Melanocyte of skin (primary cell): ENCODE results near the gene SYNPO2L. TPM values are rescaled to one million over a fixed set of nuclear protein-coding genes. Genes with fewer than 3 reads are reported as not detected.

Source experiments
- total RNA-seq, 2 donors: library from RNA; depleted of rRNA; stranded (reverse); fragments of >200 nt; gene quantifications; 2 replicates each; pipeline ENCODE4 v1.2.3, GENCODE V29; 2012

Gene SYNPO2L
- total RNA-seq, result not detected

GRCh38 chr10:73655990-73656298, at the start of gene SYNPO2L:
Gene SYNPO2L (minus strand): TSS chr10:73656029. CDS start chr10:73655922, 107 bp downstream.

GRCh38 chr10:73697675-73698159, 41.9 kb upstream of the SYNPO2L start, which contains the start of gene AGAP5:
Gene AGAP5 (minus strand): TSS chr10:73698109. CDS start chr10:73697755, 354 bp downstream.

GRCh38 chr10:73641328-73642060, 14.3 kb downstream of the SYNPO2L start, which contains the start of gene MYOZ1:
Gene MYOZ1 (minus strand): TSS chr10:73641474. CDS start chr10:73640017, 1,457 bp downstream.

Other genes starting within 250 kb of the SYNPO2L start
- 10 to 100 TPM; 70.9 to 84.9 TPM for gene ANXA7, start 242.0 kb downstream of the SYNPO2L start, total RNA-seq
- under 1 TPM; 0.67 to 0.69 TPM for gene MSS51, start 222.5 kb downstream of the SYNPO2L start, total RNA-seq
- 10 to 100 TPM; 12.0 to 15.0 TPM for gene PPP3CB, start 160.0 kb downstream of the SYNPO2L start, total RNA-seq
- 100 to 1,000 TPM in 1 of 2 donors, 10 to 100 TPM in 1; 95.6 to 111 TPM for gene USP54, start 64.7 kb downstream of the SYNPO2L start, total RNA-seq
- gene MYOZ1, start 14.6 kb downstream of the SYNPO2L start, total RNA-seq, result not detected
- 1 to 10 TPM; 1.0 to 2.0 TPM for gene AGAP5, start 42.1 kb upstream of the SYNPO2L start, total RNA-seq
- 10 to 100 TPM; 46.6 to 49.6 TPM for gene SEC24C, start 88.3 kb upstream of the SYNPO2L start, total RNA-seq
- gene CHCHD1, start 126.0 kb upstream of the SYNPO2L start, total RNA-seq, result 10 to 100 TPM; 16.2 to 24.3 TPM
- gene ZSWIM8, start 129.6 kb upstream of the SYNPO2L start, total RNA-seq, result 10 to 100 TPM; 59.6 to 77.4 TPM
- 1 to 10 TPM; 5.7 to 7.6 TPM for gene NDST2, start 155.6 kb upstream of the SYNPO2L start, total RNA-seq
- 10 to 100 TPM; 12.7 to 14.5 TPM for gene CAMK2G, start 218.5 kb upstream of the SYNPO2L start, total RNA-seq